IMR-90 (cell line): Measurements from ENCODE around the gene ZBTB11.

Source experiments
- CEBPB ChIP-seq: IDR thresholded peaks from 2 replicates; pipeline ENCODE4 v1.6.1; 2012; ENCODE audit warnings: low read depth, low read length, improper control_type of control experiment
- ELK1 ChIP-seq: fragments of 150-350 bp; IDR thresholded peaks from 2 replicates; pipeline ENCODE4 v1.6.1; 2016; ENCODE audit warnings: low read depth, mild to moderate bottlenecking, low read length, moderate library complexity, borderline replicate concordance
- FOS ChIP-seq: fragments of 150-350 bp; IDR thresholded peaks from 2 replicates; pipeline ENCODE4 v1.6.1; 2016; ENCODE audit warnings: low read depth, low read length
- MAZ ChIP-seq: IDR thresholded peaks from 2 replicates; pipeline ENCODE4 v1.6.1; 2012; ENCODE audit warnings: low read depth, mild to moderate bottlenecking, low read length, improper control_type of control experiment, moderate library complexity, borderline replicate concordance
- MXI1 ChIP-seq: IDR thresholded peaks from 2 replicates; pipeline ENCODE4 v1.6.1; 2012; ENCODE audit warnings: low read depth, mild to moderate bottlenecking, low read length, moderate library complexity, borderline replicate concordance
- POLR2A ChIP-seq: IDR thresholded peaks from 2 replicates; pipeline ENCODE4 v1.6.1; 2012; ENCODE audit warnings: mild to moderate bottlenecking, low read depth, low read length
- RAD21 ChIP-seq: IDR thresholded peaks from 2 replicates; pipeline ENCODE4 v1.6.1; 2012; ENCODE audit warnings: low read length, improper control_type of control experiment
- RFX5 ChIP-seq: IDR thresholded peaks from 2 replicates; pipeline ENCODE4 v1.8.0; 2012; ENCODE audit warnings: low read depth, mild to moderate bottlenecking, low read length, moderate library complexity
- SMC3 ChIP-seq: fragments of 150-350 bp; IDR thresholded peaks from 2 replicates; pipeline ENCODE4 v1.6.1; 2016; ENCODE audit warnings: low read depth, mild to moderate bottlenecking, antibody characterized with exemption, low read length, moderate library complexity
- TF ChIP-seq, protein P1 (sequence below): fragments of 150-350 bp; IDR thresholded peaks from 2 replicates; pipeline ENCODE4 v1.6.1; 2017; ENCODE audit warnings: mild to moderate bottlenecking, antibody characterized with exemption, low read length, low read depth
- TF ChIP-seq, protein P2 (sequence below): conservative IDR thresholded peaks from 2 replicates; pipeline ENCODE4 v1.5.1; 2012; ENCODE audit warnings: mild to moderate bottlenecking, low read depth, low read length, improper control_type of control experiment

DNA sequence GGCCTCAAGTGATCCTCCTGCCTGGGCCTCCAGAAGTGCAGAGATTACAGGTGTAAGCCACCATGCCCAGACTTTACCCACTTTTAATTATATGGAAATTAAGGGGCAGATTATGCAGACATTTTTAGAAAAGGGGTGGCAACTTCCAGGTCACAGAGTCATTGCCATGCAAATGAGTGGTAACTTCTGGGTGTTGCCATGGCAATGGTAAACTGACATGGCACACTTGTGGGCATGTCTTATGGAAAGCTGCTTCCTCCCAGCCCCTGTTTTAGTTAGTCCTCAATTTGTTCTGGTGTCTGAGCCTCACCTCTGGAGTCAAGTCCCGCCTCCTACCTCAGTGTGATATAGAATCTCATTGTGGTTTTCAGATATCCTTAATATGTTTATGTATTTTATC is 53.3 kb downstream of the ZBTB11 start:
- TF ChIP-seq CEBPB (no peak), RAD21 (no peak), RFX5 (no peak), FOS (no peak), ELK1 (no peak), POLR2A (no peak), MAZ (no peak), MXI1 (no peak), SMC3 (no peak)
- TF ChIP-seq, protein P1, sequence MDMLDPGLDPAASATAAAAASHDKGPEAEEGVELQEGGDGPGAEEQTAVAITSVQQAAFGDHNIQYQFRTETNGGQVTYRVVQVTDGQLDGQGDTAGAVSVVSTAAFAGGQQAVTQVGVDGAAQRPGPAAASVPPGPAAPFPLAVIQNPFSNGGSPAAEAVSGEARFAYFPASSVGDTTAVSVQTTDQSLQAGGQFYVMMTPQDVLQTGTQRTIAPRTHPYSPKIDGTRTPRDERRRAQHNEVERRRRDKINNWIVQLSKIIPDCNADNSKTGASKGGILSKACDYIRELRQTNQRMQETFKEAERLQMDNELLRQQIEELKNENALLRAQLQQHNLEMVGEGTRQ, result no peak
- TF ChIP-seq, protein P2, sequence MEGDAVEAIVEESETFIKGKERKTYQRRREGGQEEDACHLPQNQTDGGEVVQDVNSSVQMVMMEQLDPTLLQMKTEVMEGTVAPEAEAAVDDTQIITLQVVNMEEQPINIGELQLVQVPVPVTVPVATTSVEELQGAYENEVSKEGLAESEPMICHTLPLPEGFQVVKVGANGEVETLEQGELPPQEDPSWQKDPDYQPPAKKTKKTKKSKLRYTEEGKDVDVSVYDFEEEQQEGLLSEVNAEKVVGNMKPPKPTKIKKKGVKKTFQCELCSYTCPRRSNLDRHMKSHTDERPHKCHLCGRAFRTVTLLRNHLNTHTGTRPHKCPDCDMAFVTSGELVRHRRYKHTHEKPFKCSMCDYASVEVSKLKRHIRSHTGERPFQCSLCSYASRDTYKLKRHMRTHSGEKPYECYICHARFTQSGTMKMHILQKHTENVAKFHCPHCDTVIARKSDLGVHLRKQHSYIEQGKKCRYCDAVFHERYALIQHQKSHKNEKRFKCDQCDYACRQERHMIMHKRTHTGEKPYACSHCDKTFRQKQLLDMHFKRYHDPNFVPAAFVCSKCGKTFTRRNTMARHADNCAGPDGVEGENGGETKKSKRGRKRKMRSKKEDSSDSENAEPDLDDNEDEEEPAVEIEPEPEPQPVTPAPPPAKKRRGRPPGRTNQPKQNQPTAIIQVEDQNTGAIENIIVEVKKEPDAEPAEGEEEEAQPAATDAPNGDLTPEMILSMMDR, result no peak
